IMR-90 (cell line): ENCODE measurements around the gene ENPEP. TPM values are rescaled to one million over a fixed set of nuclear protein-coding genes. Genes with fewer than 3 reads are reported as not detected.

Experiments
- ATAC-seq: fragments of 200-7000 bp; cut with Tn5 transposase; 2 replicates; pipeline ENCODE4 v1.9.1; 2020; ENCODE audit warnings: low read depth, mild to moderate bottlenecking, moderate library complexity
- BruUV-seq: library from RNA; stranded (reverse); fragments of 400-500 nt; replicated peaks from 2 replicates; lab custom pipeline; 2021; lab: Mats Ljungman, UMichigan
- CTCF ChIA-PET: fragments of 300-600 bp; formaldehyde crosslinking; extraction: SDS; loops from one replicate; lab custom pipeline; 2021; ENCODE audit warnings: antibody characterized with exemption; lab: Yijun Ruan, JAX
- POLR2A ChIA-PET: fragments of 300-600 bp; sonication (Branson Sonifier 250); formaldehyde crosslinking; loops from one replicate; lab custom pipeline; 2022; ENCODE audit warnings: antibody characterized with exemption; ENCODE audit not compliant: unreplicated experiment; lab: Charles Lee
- DNase-seq: peaks from one replicate; pipeline ENCODE4 v3.0.0; 2013
- H2AFZ ChIP-seq: replicated peaks from 2 replicates; pipeline ENCODE3; 2013; ENCODE audit warnings: low read length, mild to moderate bottlenecking; ENCODE audit not compliant: poor library complexity
- H2AK5ac ChIP-seq: 2 replicates; pipeline ENCODE4 v1.6.1; 2013; ENCODE audit warnings: low read depth, low read length, inconsistent platforms
- H2AK9ac ChIP-seq: replicated peaks from 2 replicates; pipeline ENCODE3; 2013; ENCODE audit warnings: mild to moderate bottlenecking, low read depth, low read length, moderate library complexity; ENCODE audit not compliant: poor library complexity
- H2BK120ac ChIP-seq: 2 replicates; pipeline ENCODE4 v1.6.1; 2013; ENCODE audit warnings: low read depth, low read length, inconsistent platforms
- H2BK15ac ChIP-seq: 3 replicates; pipeline ENCODE4 v1.6.1; 2013; ENCODE audit warnings: low read depth, low read length, inconsistent platforms
- H2BK20ac ChIP-seq: 2 replicates; pipeline ENCODE4 v1.6.1; 2013; ENCODE audit warnings: low read depth, mild to moderate bottlenecking, inconsistent platforms, low read length, moderate library complexity
- H2BK5ac ChIP-seq: 2 replicates; pipeline ENCODE4 v1.6.1; 2013; ENCODE audit warnings: mild to moderate bottlenecking, low read depth, low read length, inconsistent platforms; ENCODE audit not compliant: poor library complexity, severe bottlenecking
- H3K14ac ChIP-seq: replicated peaks from 2 replicates; pipeline ENCODE4 v1.6.1; 2013; ENCODE audit warnings: low read depth, low read length, inconsistent platforms
- H3K18ac ChIP-seq: 2 replicates; pipeline ENCODE4 v1.6.1; 2013; ENCODE audit warnings: low read depth, low read length, control low read depth
- H3K23ac ChIP-seq: 2 replicates; pipeline ENCODE4 v1.6.1; 2013; ENCODE audit warnings: low read depth, low read length, inconsistent platforms
- H3K27ac ChIP-seq: 2 replicates; pipeline ENCODE4 v1.5.1; 2013; ENCODE audit warnings: mild to moderate bottlenecking, control low read depth, low read length; ENCODE audit not compliant: insufficient read depth
- H3K27me3 ChIP-seq: 2 replicates; pipeline ENCODE4 v1.6.1; 2013; ENCODE audit warnings: low read length; ENCODE audit not compliant: control insufficient read depth, insufficient read depth
- H3K36me3 ChIP-seq: 2 replicates; pipeline ENCODE4 v1.6.1; 2013; ENCODE audit warnings: low read length, mixed read lengths; ENCODE audit not compliant: control insufficient read depth, insufficient read depth
- H3K4ac ChIP-seq: 2 replicates; pipeline ENCODE4 v1.6.1; 2013; ENCODE audit warnings: low read depth, low read length, inconsistent platforms
- H3K4me1 ChIP-seq: 2 replicates; pipeline ENCODE4 v1.6.1; 2013; ENCODE audit warnings: low read length, mixed read lengths; ENCODE audit not compliant: control insufficient read depth, insufficient read depth
- H3K4me2 ChIP-seq: 2 replicates; pipeline ENCODE4 v1.6.1; 2013; ENCODE audit warnings: low read depth, mild to moderate bottlenecking, control low read depth, low read length, moderate library complexity
- H3K4me3 ChIP-seq: 2 replicates; pipeline ENCODE4 v1.5.1; 2013; ENCODE audit warnings: low read depth, mild to moderate bottlenecking, control low read depth, low read length, moderate library complexity; ENCODE audit not compliant: insufficient read depth
- H3K56ac ChIP-seq: 2 replicates; pipeline ENCODE4 v1.6.1; 2013; ENCODE audit warnings: low read length, inconsistent platforms; ENCODE audit not compliant: insufficient read depth; ENCODE audit errors: extremely low read depth
- H3K79me1 ChIP-seq, 2 experiments: 2 replicates each; pipeline ENCODE4 v1.6.1; 2013; ENCODE audit warnings: low read length in 2 of 2, inconsistent platforms in 1 of 2, low read depth in 1 of 2
- H3K9ac ChIP-seq: 2 replicates; pipeline ENCODE4 v1.6.1; 2013; ENCODE audit warnings: low read depth, low read length, control low read depth
- H3K9me1 ChIP-seq: 2 replicates; pipeline ENCODE4 v1.6.1; 2013; ENCODE audit warnings: low read length, inconsistent platforms; ENCODE audit not compliant: insufficient read depth
- H3K9me3 ChIP-seq: 2 replicates; pipeline ENCODE4 v1.6.1; 2013; ENCODE audit warnings: low read length; ENCODE audit not compliant: control insufficient read depth, insufficient read depth
- H4K20me1 ChIP-seq: 2 replicates; pipeline ENCODE4 v1.6.1; 2013; ENCODE audit warnings: low read length, inconsistent platforms; ENCODE audit not compliant: insufficient read depth
- H4K5ac ChIP-seq: 2 replicates; pipeline ENCODE4 v1.6.1; 2013; ENCODE audit warnings: mild to moderate bottlenecking, low read depth, low read length, control low read depth
- H4K8ac ChIP-seq, 2 experiments: 2 replicates each; pipeline ENCODE4 v1.6.1; 2013; ENCODE audit warnings: low read depth in 2 of 2, low read length in 2 of 2, control low read depth in 1 of 2, inconsistent platforms in 1 of 2
- H4K91ac ChIP-seq: 2 replicates; pipeline ENCODE4 v1.6.1; 2013; ENCODE audit warnings: low read depth, low read length, inconsistent platforms; ENCODE audit not compliant: insufficient read depth
- CEBPB ChIP-seq: IDR thresholded peaks from 2 replicates; pipeline ENCODE4 v1.6.1; 2012; ENCODE audit warnings: low read depth, low read length, improper control_type of control experiment
- CTCF ChIP-seq: conservative IDR thresholded peaks from 2 replicates; pipeline ENCODE4 v1.5.1; 2012; ENCODE audit warnings: mild to moderate bottlenecking, low read depth, low read length, improper control_type of control experiment
- FOS ChIP-seq: fragments of 150-350 bp; IDR thresholded peaks from 2 replicates; pipeline ENCODE4 v1.6.1; 2016; ENCODE audit warnings: low read depth, low read length
- MAZ ChIP-seq: IDR thresholded peaks from 2 replicates; pipeline ENCODE4 v1.6.1; 2012; ENCODE audit warnings: low read depth, mild to moderate bottlenecking, low read length, improper control_type of control experiment, moderate library complexity, borderline replicate concordance
- MXI1 ChIP-seq: IDR thresholded peaks from 2 replicates; pipeline ENCODE4 v1.6.1; 2012; ENCODE audit warnings: low read depth, mild to moderate bottlenecking, low read length, moderate library complexity, borderline replicate concordance
- NFE2L2 ChIP-seq: fragments of 150-350 bp; IDR thresholded peaks from 2 replicates; pipeline ENCODE4 v1.6.1; 2016; ENCODE audit warnings: low read depth, mild to moderate bottlenecking, low read length
- POLR2A ChIP-seq: IDR thresholded peaks from 2 replicates; pipeline ENCODE4 v1.6.1; 2012; ENCODE audit warnings: mild to moderate bottlenecking, low read depth, low read length
- RAD21 ChIP-seq: IDR thresholded peaks from 2 replicates; pipeline ENCODE4 v1.6.1; 2012; ENCODE audit warnings: low read length, improper control_type of control experiment
- RFX5 ChIP-seq: IDR thresholded peaks from 2 replicates; pipeline ENCODE4 v1.8.0; 2012; ENCODE audit warnings: low read depth, mild to moderate bottlenecking, low read length, moderate library complexity
- SMC3 ChIP-seq: fragments of 150-350 bp; IDR thresholded peaks from 2 replicates; pipeline ENCODE4 v1.6.1; 2016; ENCODE audit warnings: low read depth, mild to moderate bottlenecking, antibody characterized with exemption, low read length, moderate library complexity
- whole genome bisulfite sequencing, 2 experiments: methylation state at CpG; one replicate each; pipeline versions ENCODE4 v1.1.5 to v1.1.7; 2013; ENCODE audit warnings: missing lambda C conversion rate in 2 of 2; ENCODE audit not compliant: insufficient read length in 1 of 2; ENCODE audit errors: extremely low coverage in 2 of 2; 5-methylcytosine and 5-hydroxymethylcytosine counted together
- dilution Hi-C: fragments of 300-500 bp; cut with HindIII; formaldehyde crosslinking; loops from one replicate; pipeline ENCODE4 v1.14.3; 2018; ENCODE audit warnings: low sequenced_read_pairs; ENCODE audit not compliant: unreplicated experiment
- in situ Hi-C: fragments of 300-500 bp; cut with MboI; formaldehyde crosslinking; loops from 3 replicates; pipeline ENCODE4 v1.14.3; 2019; ENCODE audit warnings: low sequenced_read_pairs, inconsistent platforms, mixed read lengths
- intact Hi-C: fragments of 100-400 bp; cut with micrococcal nuclease; formaldehyde crosslinking; loops from 2 replicates; pipeline ENCODE4 v1.10.0; 2022
- polyA plus RNA-seq, 3 experiments: library from polyadenylated mRNA; depleted of rRNA; stranded (reverse); fragments of >200 nt; gene quantifications; 2 replicates each; pipeline ENCODE4 v1.2.3, GENCODE V29; 2012; ENCODE audit warnings: low replicate concordance in 1 of 3
- total RNA-seq: library from RNA; depleted of rRNA; stranded (reverse); fragments of >200 nt; gene quantifications from 2 replicates; pipeline ENCODE4 v1.2.3, GENCODE V29; 2012
- TF ChIP-seq, protein P1 (sequence below): fragments of 150-350 bp; IDR thresholded peaks from 2 replicates; pipeline ENCODE4 v1.6.1; 2016; ENCODE audit warnings: low read depth, mild to moderate bottlenecking, low read length, moderate library complexity, borderline replicate concordance

The ENPEP gene
- total and polyA plus RNA-seq, 2 of the 4 experiments (the other 2 are of a cell fraction), result 0.12 to 0.18 TPM

DNA sequence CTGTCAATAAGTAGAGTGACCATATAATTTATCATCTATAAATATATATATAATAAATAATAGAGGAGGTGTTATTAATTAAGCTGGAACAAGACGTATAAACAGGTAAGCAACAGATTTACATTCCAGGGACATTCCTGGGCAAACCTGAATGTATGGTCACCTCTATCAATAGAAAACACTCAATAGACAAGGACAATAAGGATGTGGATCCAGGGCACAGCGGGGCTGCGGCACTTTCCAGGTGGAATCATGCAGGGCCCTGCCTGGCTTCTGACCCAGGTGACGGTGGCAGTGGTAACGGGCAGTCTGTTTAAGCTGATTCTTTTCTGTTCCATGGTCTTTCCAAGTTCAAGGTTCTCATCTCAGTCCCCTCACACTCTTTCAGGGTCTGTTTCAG lies 22.5 kb downstream of the ENPEP start:
- CTCF ChIA-PET, result interaction anchor here (1.0 kb wide), 1 partner anchor 19 kb away, joined by 3 read pairs; no protein-coding TSS in a partner anchor
- no peak overlapping the region for H2BK120ac ChIP-seq
- intact Hi-C loops, result no loop called here

More for the DNA sequence above, 22.5 kb downstream of the ENPEP start:
- Histone ChIP-seq H3K27ac (no peak overlapping the region), H3K56ac (no peak overlapping the region), H3K23ac (no peak overlapping the region), H2AK5ac (no peak overlapping the region), H3K18ac (no peak overlapping the region), H2BK5ac (no peak overlapping the region), H3K27me3 (no peaks in the 10 kb centered on the region), H3K14ac (no peak overlapping the region), H4K91ac (no peak overlapping the region), H2BK20ac (no peak overlapping the region), H3K4me2 (no peak overlapping the region), H2AK9ac (no peak overlapping the region), H4K5ac (no peak overlapping the region), H3K9ac (no peak overlapping the region), H4K20me1 (no peaks in the 10 kb centered on the region), H3K9me1 (no peaks in the 10 kb centered on the region), H3K4ac (no peak overlapping the region), H2AFZ (no peak overlapping the region), H3K4me3 (no peak overlapping the region), H3K79me1 (no peaks in the 10 kb centered on the region), H4K8ac (no peak overlapping the region), H3K4me1 (no peaks in the 10 kb centered on the region), H3K9me3 (no peaks in the 10 kb centered on the region), H3K36me3 (no peaks in the 10 kb centered on the region), H2BK15ac (no peak overlapping the region)
- WGBS, 2 experiments, result 83% methylated on average over 2 of the region's 5 CpGs; no CpG with 5 or more reads in 1 of the 2 experiments
- BruUV-seq, result no TSS peak
- in situ Hi-C loops (no loop called here), dilution Hi-C loops (no loop called here)
- DNase-seq (no peak), ATAC-seq (no peak)
- POLR2A ChIA-PET, result no interaction called here
- TF ChIP-seq, protein P1, sequence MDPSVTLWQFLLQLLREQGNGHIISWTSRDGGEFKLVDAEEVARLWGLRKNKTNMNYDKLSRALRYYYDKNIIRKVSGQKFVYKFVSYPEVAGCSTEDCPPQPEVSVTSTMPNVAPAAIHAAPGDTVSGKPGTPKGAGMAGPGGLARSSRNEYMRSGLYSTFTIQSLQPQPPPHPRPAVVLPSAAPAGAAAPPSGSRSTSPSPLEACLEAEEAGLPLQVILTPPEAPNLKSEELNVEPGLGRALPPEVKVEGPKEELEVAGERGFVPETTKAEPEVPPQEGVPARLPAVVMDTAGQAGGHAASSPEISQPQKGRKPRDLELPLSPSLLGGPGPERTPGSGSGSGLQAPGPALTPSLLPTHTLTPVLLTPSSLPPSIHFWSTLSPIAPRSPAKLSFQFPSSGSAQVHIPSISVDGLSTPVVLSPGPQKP, result no peak
- TF ChIP-seq CEBPB (no peak), RAD21 (no peak), POLR2A (no peak), NFE2L2 (no peak), MAZ (no peak), RFX5 (no peak), MXI1 (no peak), SMC3 (no peak), FOS (no peak), CTCF (no peak)
